ENCODE data around the gene OGFOD1. TPM values are rescaled to one million over a fixed set of nuclear protein-coding genes. Genes with fewer than 3 reads are reported as not detected.

The OGFOD1 gene
- polyA plus RNA-seq, 1 donor, result 37.6 TPM

- Histone ChIP-seq H3K27ac (ENCODE audit: low read length) (peak overlapping the region; percentile 94), H3K36me3 (ENCODE audit: control insufficient read depth, insufficient read depth, low read length) (no peaks in the 10 kb centered on the region), H3K4me1 (ENCODE audit: control insufficient read depth, insufficient read depth, low read length) (peaks cover 7% of the 10 kb centered on the region), H3K4me3 (ENCODE audit: low read length) (peak overlapping the region; percentile 93), H3K27me3 (ENCODE audit: control insufficient read depth, insufficient read depth, low read length) (no peaks in the 10 kb centered on the region), H3K9me3 (ENCODE audit: control insufficient read depth, low read depth, low read length) (no peaks in the 10 kb centered on the region)
- DNase-seq, result no peak
- no CpG with 5 or more reads among the region's 4 CpGs for WGBS (ENCODE audit: insufficient coverage, low lambda C conversion rate)
These were observed 68.9 kb downstream of the OGFOD1 start for GRCh38 chr16:56520251-56520577.

GRCh38 chr16:56525236-56525635 is 73.9 kb downstream of the OGFOD1 start:
- DNase-seq, result no peak
- H3K4me1 ChIP-seq (ENCODE audit: control insufficient read depth, insufficient read depth, low read length), result peaks cover 5% of the 10 kb centered on the region
- H3K27ac ChIP-seq (ENCODE audit: low read length), result no peak overlapping the region
- H3K27me3 ChIP-seq (ENCODE audit: control insufficient read depth, insufficient read depth, low read length), result peaks cover 3% of the 10 kb centered on the region
- no peaks in the 10 kb centered on the region for H3K36me3 ChIP-seq (ENCODE audit: control insufficient read depth, insufficient read depth, low read length)
- WGBS (ENCODE audit: insufficient coverage, low lambda C conversion rate), result 50% methylated on average over 1 of the region's 9 CpGs
- H3K4me3 ChIP-seq (ENCODE audit: low read length), result no peak overlapping the region
- H3K9me3 ChIP-seq (ENCODE audit: control insufficient read depth, low read depth, low read length), result no peaks in the 10 kb centered on the region

Other genes with a start within 250 kb of the OGFOD1 start
- 85.9 TPM for gene AMFR, start 26.0 kb upstream of the OGFOD1 start, polyA plus RNA-seq
- gene NUDT21, start 222 bp upstream of the OGFOD1 start, polyA plus RNA-seq, result 112 TPM
- 31.2 TPM for gene BBS2, start 68.5 kb downstream of the OGFOD1 start, polyA plus RNA-seq
- not detected for gene MT4, start 113.5 kb downstream of the OGFOD1 start, polyA plus RNA-seq
- gene MT3, start 138.0 kb downstream of the OGFOD1 start, polyA plus RNA-seq, result 0.97 TPM
- 115 TPM for gene MT2A, start 157.0 kb downstream of the OGFOD1 start, polyA plus RNA-seq
- 96.6 TPM for gene MT1E, start 174.2 kb downstream of the OGFOD1 start, polyA plus RNA-seq
- gene MT1M, start 181.1 kb downstream of the OGFOD1 start, polyA plus RNA-seq, result 2.5 TPM
- gene MT1A, start 187.1 kb downstream of the OGFOD1 start, polyA plus RNA-seq, result 0.31 TPM
- not detected for gene MT1B, start 200.3 kb downstream of the OGFOD1 start, polyA plus RNA-seq
- gene MT1F, start 206.4 kb downstream of the OGFOD1 start, polyA plus RNA-seq, result 77.0 TPM
- gene MT1G, start 216.5 kb downstream of the OGFOD1 start, polyA plus RNA-seq, result 919 TPM
- gene MT1H, start 218.3 kb downstream of the OGFOD1 start, polyA plus RNA-seq, result 391 TPM
- 112 TPM for gene MT1X, start 230.9 kb downstream of the OGFOD1 start, polyA plus RNA-seq

Measured in large intestine (tissue), 3 donors.